Endothelial cell of umbilical vein (primary cell): ENCODE measurements around the gene PSMA3. TPM values are rescaled to one million over a fixed set of nuclear protein-coding genes. Genes with fewer than 3 reads are reported as not detected.

Experiments used
- BruUV-seq: library from RNA; stranded (reverse); fragments of 400-500 nt; replicated peaks from 2 replicates; lab custom pipeline; 2021; lab: Mats Ljungman, UMichigan
- CTCF ChIA-PET: fragments of 300-600, 350-600 bp; sonication (Branson Sonifier 250); formaldehyde crosslinking; loops from one replicate; lab custom pipeline; 2021; ENCODE audit warnings: antibody characterized with exemption, inconsistent platforms; lab: Charles Lee
- POLR2A ChIA-PET: fragments of 300-600, 350-600 bp; sonication (Branson Sonifier 250); formaldehyde crosslinking; loops from one replicate; lab custom pipeline; 2021; ENCODE audit warnings: antibody characterized with exemption, inconsistent platforms; lab: Charles Lee
- DNase-seq: peaks from one replicate; pipeline ENCODE4 v3.0.0-alpha.2; 2011; ENCODE audit warnings: low read depth, low spot score
- FAIRE-seq: peaks from 2 replicates; lab custom pipeline; 2011; peaks lifted over from hg19 to GRCh38; lab: Jason Lieb, UNC
- H2AFZ ChIP-seq: 2 replicates; pipeline ENCODE4 v1.6.0; 2012; ENCODE audit warnings: low read depth, low read length, control low read depth, inconsistent platforms
- H3K27ac ChIP-seq: 2 replicates; pipeline ENCODE4 v1.5.1; 2011; ENCODE audit warnings: low read depth, mild to moderate bottlenecking, control low read depth, low read length, moderate library complexity; ENCODE audit not compliant: insufficient read depth
- H3K27me3 ChIP-seq, 2 experiments: 2 replicates each; pipeline versions ENCODE4 v1.6.0 to v1.6.1; 2011; ENCODE audit warnings: low read length in 2 of 2, mixed read lengths in 1 of 2; ENCODE audit not compliant: control insufficient read depth in 2 of 2, insufficient read depth in 2 of 2
- H3K36me3 ChIP-seq, 2 experiments: 2 replicates in 1 of 2; 3 replicates in 1 of 2; pipeline ENCODE4 v1.5.1; 2011; ENCODE audit warnings: low read length in 2 of 2, mild to moderate bottlenecking in 1 of 2, moderate library complexity in 1 of 2; ENCODE audit not compliant: control insufficient read depth in 2 of 2, insufficient read depth in 2 of 2; ENCODE audit errors: extremely low read depth in 1 of 2
- H3K4me1 ChIP-seq: 3 replicates; pipeline ENCODE4 v1.5.1; 2011; ENCODE audit warnings: mild to moderate bottlenecking, low read length; ENCODE audit not compliant: control insufficient read depth, insufficient read depth; ENCODE audit errors: extremely low read depth
- H3K4me2 ChIP-seq: 2 replicates; pipeline ENCODE4 v1.6.1; 2011; ENCODE audit warnings: low read length, control low read depth, mixed read lengths; ENCODE audit not compliant: insufficient read depth
- H3K4me3 ChIP-seq, 3 experiments: fragments of 200-600 bp in 1 of 3; sonication (generic), shearing (Covaris generic) in 1 of 3; replicated peaks in 1 of 3; 2 replicates each; pipeline ENCODE4 v1.5.1; 2011 to 2016; ENCODE audit warnings: control low read depth in 3 of 3, low read length in 3 of 3, mild to moderate bottlenecking in 2 of 3, inconsistent platforms in 1 of 3, low read depth in 1 of 3, moderate library complexity in 1 of 3; ENCODE audit not compliant: insufficient read depth in 1 of 3
- H3K79me2 ChIP-seq: 2 replicates; pipeline ENCODE4 v1.6.0; 2012; ENCODE audit warnings: low read length, inconsistent platforms; ENCODE audit not compliant: control insufficient read depth, insufficient read depth
- H3K9ac ChIP-seq: replicated peaks from 2 replicates; pipeline ENCODE3; 2011; ENCODE audit warnings: low read length, control low read depth; ENCODE audit not compliant: insufficient read depth; ENCODE audit errors: extremely low read depth
- H3K9me1 ChIP-seq: replicated peaks from 3 replicates; pipeline ENCODE4 v1.6.0; 2011; ENCODE audit warnings: mild to moderate bottlenecking, low read length; ENCODE audit not compliant: control insufficient read depth, insufficient read depth; ENCODE audit errors: extremely low read depth
- H3K9me3 ChIP-seq: replicated peaks from 2 replicates; pipeline ENCODE4 v1.5.1; 2012; ENCODE audit warnings: low read length, inconsistent platforms; ENCODE audit not compliant: control insufficient read depth, insufficient read depth
- H4K20me1 ChIP-seq: replicated peaks from 2 replicates; pipeline ENCODE3; 2011; ENCODE audit warnings: mild to moderate bottlenecking, low read length; ENCODE audit not compliant: control insufficient read depth, insufficient read depth; ENCODE audit errors: extremely low read depth
- EZH2 ChIP-seq: IDR thresholded peaks from 2 replicates; pipeline ENCODE4 v1.6.1; 2012; ENCODE audit warnings: borderline replicate concordance, low read depth, mild to moderate bottlenecking, moderate library complexity, low read length, inconsistent platforms; ENCODE audit not compliant: severe bottlenecking
- FOS ChIP-seq: IDR thresholded peaks from 2 replicates; pipeline ENCODE4 v1.6.1; 2011; ENCODE audit warnings: mild to moderate bottlenecking, low read length, moderate library complexity, borderline replicate concordance; ENCODE audit not compliant: insufficient read depth
- GATA2 ChIP-seq: IDR thresholded peaks from 2 replicates; pipeline ENCODE4 v1.7.0; 2011; ENCODE audit warnings: low read depth, mild to moderate bottlenecking, moderate library complexity, mixed read lengths, low read length; ENCODE audit not compliant: insufficient read length, insufficient read depth
- JUN ChIP-seq: IDR thresholded peaks from 2 replicates; pipeline ENCODE4 v1.6.1; 2011; ENCODE audit warnings: borderline replicate concordance, low read depth; ENCODE audit not compliant: insufficient read length, insufficient read depth
- MAX ChIP-seq: IDR thresholded peaks from 2 replicates; pipeline ENCODE4 v1.6.1; 2011; ENCODE audit not compliant: insufficient read depth, insufficient read length
- MYC ChIP-seq: IDR thresholded peaks from one replicate; pipeline ENCODE4 v1.6.1; 2011; ENCODE audit warnings: mild to moderate bottlenecking, low read depth, low read length
- POLR2A ChIP-seq: IDR thresholded peaks from 2 replicates; pipeline ENCODE4 v1.6.1; 2012; ENCODE audit warnings: low read depth, mild to moderate bottlenecking, control low read depth, low read length
- POLR2AphosphoS5 ChIP-seq: IDR thresholded peaks from 2 replicates; pipeline ENCODE4 v1.6.1; 2012; ENCODE audit warnings: low read depth, mild to moderate bottlenecking, control low read depth, low read length, moderate library complexity; ENCODE audit not compliant: insufficient read depth
- dilution Hi-C: fragments of 300-500 bp; cut with MboI; formaldehyde crosslinking; loops from one replicate; pipeline ENCODE4 v1.15.0; 2019; ENCODE audit warnings: low sequenced_read_pairs; ENCODE audit not compliant: extremely low pct_ligation_motif_present
- intact Hi-C: fragments of 100-400 bp; cut with micrococcal nuclease; formaldehyde crosslinking; loops from one replicate; pipeline ENCODE4 v1.10.0; 2022
- polyA plus RNA-seq, 4 experiments: library from polyadenylated mRNA; depleted of rRNA in 3 of 4; stranded (reverse) in 3 of 4; unstranded in 1 of 4; fragments of >200 nt; gene quantifications; 2 replicates each; pipeline versions ENCODE4 v1.2.1 to v1.2.3, GENCODE V29; 2011 to 2012; ENCODE audit warnings: missing spikeins in 1 of 4
- total RNA-seq: library from RNA; stranded (reverse); gene quantifications from 2 replicates; pipeline ENCODE4 v1.2.3, GENCODE V29; 2021
- TF ChIP-seq, protein P1 (sequence below), 2 donors: IDR thresholded peaks; 1 replicate in 1 of 2; 2 replicates in 1 of 2; pipeline ENCODE4 v1.5.1; 2011; ENCODE audit warnings: low read length in 2 of 2, mild to moderate bottlenecking in 2 of 2, moderate library complexity in 2 of 2, control low read depth in 1 of 2, inconsistent platforms in 1 of 2, low read depth in 1 of 2; ENCODE audit not compliant: insufficient read depth in 1 of 2; ENCODE audit errors: extremely low read depth in 1 of 2

PSMA3 gene
- total and polyA plus RNA-seq, 2 donors (not counting 3 experiments of a cell fraction or from before 2014, with no cell fraction given), result 240 to 297 TPM

GRCh38 chr14:58281969-58282368, 37.3 kb downstream of the PSMA3 start:
- H3K4me3 ChIP-seq, result no peak overlapping the region
- ChIA-PET CTCF (interaction anchor here (0.6 to 2.1 kb wide), 3 partner anchors 16 to 23 kb away, joined by 3 to 9 read pairs (median 4); partner anchors contain the start of gene ARID4A), POLR2A (interaction anchor here (1.3 kb wide), 1 partner anchor 16 kb away, joined by 7 read pairs; the partner anchor contains the start of gene ARID4A)
- peaks cover 25% of the 10 kb centered on the region for H3K4me1 ChIP-seq
- no peaks in the 10 kb centered on the region for H3K9me1 ChIP-seq
- FAIRE-seq (no peak), DNase-seq (peak; percentile 14)
- peak overlapping the region; percentile 74 for H3K4me2 ChIP-seq
- peaks cover 74% of the 10 kb centered on the region for H3K79me2 ChIP-seq
- H4K20me1 ChIP-seq, result peaks cover 7% of the 10 kb centered on the region
- H3K9me3 ChIP-seq, result no peaks in the 10 kb centered on the region
- TF ChIP-seq JUN, result no peak
- no peak for TF ChIP-seq POLR2A
- TF ChIP-seq, protein P1, sequence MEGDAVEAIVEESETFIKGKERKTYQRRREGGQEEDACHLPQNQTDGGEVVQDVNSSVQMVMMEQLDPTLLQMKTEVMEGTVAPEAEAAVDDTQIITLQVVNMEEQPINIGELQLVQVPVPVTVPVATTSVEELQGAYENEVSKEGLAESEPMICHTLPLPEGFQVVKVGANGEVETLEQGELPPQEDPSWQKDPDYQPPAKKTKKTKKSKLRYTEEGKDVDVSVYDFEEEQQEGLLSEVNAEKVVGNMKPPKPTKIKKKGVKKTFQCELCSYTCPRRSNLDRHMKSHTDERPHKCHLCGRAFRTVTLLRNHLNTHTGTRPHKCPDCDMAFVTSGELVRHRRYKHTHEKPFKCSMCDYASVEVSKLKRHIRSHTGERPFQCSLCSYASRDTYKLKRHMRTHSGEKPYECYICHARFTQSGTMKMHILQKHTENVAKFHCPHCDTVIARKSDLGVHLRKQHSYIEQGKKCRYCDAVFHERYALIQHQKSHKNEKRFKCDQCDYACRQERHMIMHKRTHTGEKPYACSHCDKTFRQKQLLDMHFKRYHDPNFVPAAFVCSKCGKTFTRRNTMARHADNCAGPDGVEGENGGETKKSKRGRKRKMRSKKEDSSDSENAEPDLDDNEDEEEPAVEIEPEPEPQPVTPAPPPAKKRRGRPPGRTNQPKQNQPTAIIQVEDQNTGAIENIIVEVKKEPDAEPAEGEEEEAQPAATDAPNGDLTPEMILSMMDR (IDR thresholded peaks at IDR 0.05; ENCODE audit: extremely low read depth in 1 of 2, insufficient read depth in 1 of 2, low read depth in 1 of 2, low read length in 2 of 2), result no peak
- TF ChIP-seq EZH2, result no peak
- TF ChIP-seq GATA2, result no peak
- TF ChIP-seq MYC, result no peak
- TF ChIP-seq FOS, result no peak
- no peak for TF ChIP-seq MAX
- no peak for TF ChIP-seq POLR2AphosphoS5
- H2AFZ ChIP-seq, result no peak overlapping the region
- intact Hi-C loops, result loop anchor here (1.0 kb wide), 1 partner anchor 16 kb away; the partner anchor contains the start of gene ARID4A
- dilution Hi-C loops, result no loop called here
- no peaks in the 10 kb centered on the region for H3K27me3 ChIP-seq
- H3K9ac ChIP-seq, result peak overlapping the region; percentile 51
- H3K36me3 ChIP-seq, result peaks cover 8 to 17% of the 10 kb centered on the region in 2 experiments
- no TSS peak for BruUV-seq
- peak overlapping the region; percentile 72 for H3K27ac ChIP-seq
